ENCODE data around the gene CLCNKB.
"Not testable (repeated sequence)": the region's sequence is repeated elsewhere in the genome, so short reads cannot be mapped to it uniquely, and the experiment has no call there.

Gene CLCNKB

GRCh38 chr1:16043521-16043920, at the start of gene CLCNKB:
Gene CLCNKB (plus strand): TSS chr1:16043782. CDS start chr1:16044493, 711 bp downstream.
- DNase-seq (ENCODE audit: low spot score), result no peak

- no peak for DNase-seq (ENCODE audit: low spot score)
These were observed 49.5 kb upstream of the CLCNKB start for GRCh38 chr1:15994081-15994480.

- DNase-seq (ENCODE audit: low spot score), result peak; percentile 17
These were observed 48.8 kb upstream of the CLCNKB start for GRCh38 chr1:15994590-15995351.

- no peak for DNase-seq (ENCODE audit: low spot score)
These were observed 46.5 kb upstream of the CLCNKB start for GRCh38 chr1:15997076-15997585.

GRCh38 chr1:15997637-15998280, 45.8 kb upstream of the CLCNKB start:
- DNase-seq (ENCODE audit: low spot score), result no peak

- no peak for DNase-seq (ENCODE audit: low spot score)
These were observed 44.7 kb upstream of the CLCNKB start for GRCh38 chr1:15998929-15999328.

GRCh38 chr1:16001274-16001673, 42.3 kb upstream of the CLCNKB start:
- not testable (repeated sequence) for DNase-seq (ENCODE audit: low spot score)

- DNase-seq (ENCODE audit: low spot score), result no peak
These were observed 38.0 kb upstream of the CLCNKB start for GRCh38 chr1:16005597-16005996.

GRCh38 chr1:16006010-16006409, 37.6 kb upstream of the CLCNKB start:
- DNase-seq (ENCODE audit: low spot score), result no peak

- no peak for DNase-seq (ENCODE audit: low spot score)
These were observed 36.8 kb upstream of the CLCNKB start for GRCh38 chr1:16006552-16007485.

- DNase-seq (ENCODE audit: low spot score), result no peak
These were observed 35.8 kb upstream of the CLCNKB start for GRCh38 chr1:16007671-16008341.

GRCh38 chr1:16009030-16009460, 34.5 kb upstream of the CLCNKB start:
- peak; percentile 59 for DNase-seq (ENCODE audit: low spot score)

- DNase-seq (ENCODE audit: low spot score), result no peak
These were observed 33.9 kb upstream of the CLCNKB start for GRCh38 chr1:16009678-16010077.

- DNase-seq (ENCODE audit: low spot score), result no peak
These were observed 32.7 kb upstream of the CLCNKB start for GRCh38 chr1:16010837-16011236.

GRCh38 chr1:16011936-16012589, 31.5 kb upstream of the CLCNKB start:
- no peak for DNase-seq (ENCODE audit: low spot score)

- no peak for DNase-seq (ENCODE audit: low spot score)
These were observed 30.9 kb upstream of the CLCNKB start for GRCh38 chr1:16012590-16013219.

- DNase-seq (ENCODE audit: low spot score), result no peak
These were observed 30.2 kb upstream of the CLCNKB start for GRCh38 chr1:16013220-16013907.

GRCh38 chr1:16013908-16014258, 29.7 kb upstream of the CLCNKB start:
- DNase-seq (ENCODE audit: low spot score), result no peak

- no peak for DNase-seq (ENCODE audit: low spot score)
These were observed 28.8 kb upstream of the CLCNKB start for GRCh38 chr1:16014509-16015482.
